Hepatocyte (in vitro differentiated cells): Measurements from ENCODE around the gene ACSM2A. TPM values are rescaled to one million over a fixed set of nuclear protein-coding genes. Genes with fewer than 3 reads are reported as not detected.
"Not testable (repeated sequence)": the region's sequence is repeated elsewhere in the genome, so short reads cannot be mapped to it uniquely, and the experiment has no call there.

Experiments used
- DNase-seq: peaks from one replicate; pipeline ENCODE4 v3.0.0-alpha.2; 2016; ENCODE audit warnings: low spot score
- H2AFZ ChIP-seq: fragments of 200-600 bp; sonication (generic); 2 replicates; pipeline ENCODE4 v1.6.0; 2016; ENCODE audit warnings: antibody characterized with exemption, mild to moderate bottlenecking
- H3K27ac ChIP-seq: fragments of 200-600 bp; sonication (generic); 2 replicates; pipeline ENCODE4 v1.5.1; 2016; ENCODE audit warnings: mild to moderate bottlenecking
- H3K27me3 ChIP-seq: fragments of 200-600 bp; sonication (generic); 2 replicates; pipeline ENCODE4 v1.6.1; 2016
- H3K36me3 ChIP-seq: fragments of 200-600 bp; sonication (generic); replicated peaks from 2 replicates; pipeline ENCODE4 v1.5.1; 2016; ENCODE audit warnings: low read depth; ENCODE audit not compliant: insufficient read depth
- H3K4me1 ChIP-seq: fragments of 200-600 bp; sonication (generic); 2 replicates; pipeline ENCODE4 v1.5.1; 2016; ENCODE audit warnings: mild to moderate bottlenecking, moderate library complexity; ENCODE audit not compliant: insufficient read depth
- H3K4me2 ChIP-seq: fragments of 200-600 bp; sonication (generic); 2 replicates; pipeline ENCODE4 v1.6.0; 2016
- H3K4me3 ChIP-seq: fragments of 200-600 bp; sonication (generic); 2 replicates; pipeline ENCODE4 v1.5.1; 2016; ENCODE audit warnings: mild to moderate bottlenecking
- H3K79me2 ChIP-seq: fragments of 200-600 bp; sonication (generic); 2 replicates; pipeline ENCODE4 v1.6.0; 2017; ENCODE audit warnings: mild to moderate bottlenecking
- H3K9me2 ChIP-seq: fragments of 200-600 bp; sonication (generic); replicated peaks from 2 replicates; pipeline ENCODE4 v1.6.0; 2017; ENCODE audit warnings: mild to moderate bottlenecking; ENCODE audit not compliant: insufficient read depth
- H3K9me3 ChIP-seq: fragments of 200-600 bp; sonication (generic); 2 replicates; pipeline ENCODE4 v1.5.1; 2016; ENCODE audit warnings: low read depth, mild to moderate bottlenecking
- H4K20me1 ChIP-seq: fragments of 200-600 bp; sonication (generic); 2 replicates; pipeline ENCODE4 v1.6.0; 2016; ENCODE audit warnings: mild to moderate bottlenecking; ENCODE audit not compliant: insufficient read depth, poor library complexity, severe bottlenecking
- EZH2 ChIP-seq: fragments of 200-600 bp; sonication (generic); IDR thresholded peaks from 2 replicates; pipeline ENCODE4 v1.6.1; 2016; ENCODE audit warnings: antibody characterized with exemption, mild to moderate bottlenecking, borderline replicate concordance
- EZH2phosphoT487 ChIP-seq: fragments of 200-600 bp; sonication (generic); IDR thresholded peaks from one replicate; pipeline ENCODE4 v1.6.1; 2018; ENCODE audit warnings: antibody characterized with exemption, mild to moderate bottlenecking, low read depth, moderate library complexity; ENCODE audit not compliant: unreplicated experiment, severe bottlenecking
- WGBS: methylation state at CpG from one replicate; pipeline ENCODE4 v1.1.6; 2016; ENCODE audit warnings: low lambda C conversion rate; ENCODE audit errors: missing lambda C conversion rate; 5-methylcytosine and 5-hydroxymethylcytosine counted together
- polyA plus RNA-seq: library from polyadenylated mRNA; unstranded; fragments of >200 nt; fragmentation: Nextera tagmentation; extraction: Ambion mirVana; gene quantifications from 2 replicates; pipeline ENCODE4 v1.2.1, GENCODE V29; 2016
- total RNA-seq: library from RNA; depleted of rRNA; stranded (reverse); fragments of >200 nt; gene quantifications from 2 replicates; pipeline ENCODE4 v1.2.3, GENCODE V29; 2014
- TF ChIP-seq, protein P1 (sequence below): fragments of 200-600 bp; sonication (generic); IDR thresholded peaks from 2 replicates; pipeline ENCODE4 v1.5.1; 2016; ENCODE audit warnings: antibody characterized with exemption, mild to moderate bottlenecking; ENCODE audit not compliant: poor library complexity

The ACSM2A gene
- total and polyA plus RNA-seq, 2 experiments from 2014 or later: 27.6 to 33.5 TPM

DNA sequence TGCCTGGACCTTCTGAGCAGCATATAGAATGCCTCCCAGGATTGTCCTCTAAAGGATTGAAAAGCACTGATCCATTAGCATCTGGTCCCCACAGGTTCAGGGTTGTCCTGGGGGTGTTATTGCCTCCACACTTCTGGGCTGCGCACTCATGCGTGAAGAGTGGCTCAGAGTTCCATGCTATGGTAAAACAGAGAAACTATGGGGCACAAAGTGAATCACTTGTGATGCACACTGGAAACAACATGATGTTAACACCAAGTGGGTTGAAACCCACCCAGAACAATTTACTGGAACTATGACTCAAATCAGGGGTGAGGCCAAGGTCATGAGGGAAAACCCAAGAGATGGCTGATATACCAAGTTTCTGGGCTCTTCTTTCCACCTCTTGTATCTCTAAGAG lies 18.6 kb downstream of the ACSM2A start:
- not testable (repeated sequence) for H3K4me1 ChIP-seq, DNase-seq, H3K27me3 ChIP-seq, H3K4me3 ChIP-seq, H3K36me3 ChIP-seq, H3K79me2 ChIP-seq, H2AFZ ChIP-seq, H3K4me2 ChIP-seq, H3K9me2 ChIP-seq, H4K20me1 ChIP-seq, H3K9me3 ChIP-seq, H3K27ac ChIP-seq
- WGBS: 90% methylated on average over 2 of the region's 2 CpGs

DNA sequence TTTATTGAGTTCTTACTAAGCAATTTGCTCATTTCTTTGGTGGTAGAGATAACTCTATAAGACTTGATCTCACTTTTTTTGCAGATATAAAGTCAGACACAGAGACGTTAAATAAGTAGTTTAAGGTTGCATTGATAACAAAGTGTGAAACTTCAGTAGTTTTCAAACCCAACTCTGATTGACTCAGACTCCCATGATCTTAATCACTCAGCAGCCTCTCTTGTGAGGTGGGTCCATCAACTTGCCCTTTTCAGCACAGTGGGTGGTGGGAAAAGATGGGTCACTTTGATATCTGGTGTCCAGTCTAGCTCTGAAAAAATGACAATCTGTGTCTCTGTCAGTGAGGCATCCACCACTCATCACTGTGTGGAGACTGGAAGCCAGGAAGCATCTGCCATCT lies 19.4 kb downstream of the ACSM2A start:
- not testable (repeated sequence) for H3K27ac ChIP-seq, H3K4me3 ChIP-seq, H3K36me3 ChIP-seq, H3K4me1 ChIP-seq, H3K4me2 ChIP-seq, H2AFZ ChIP-seq, H3K79me2 ChIP-seq, H3K9me3 ChIP-seq, H4K20me1 ChIP-seq, H3K27me3 ChIP-seq, H3K9me2 ChIP-seq, DNase-seq
- 92% methylated on average over 1 of the region's 1 CpG for WGBS

DNA sequence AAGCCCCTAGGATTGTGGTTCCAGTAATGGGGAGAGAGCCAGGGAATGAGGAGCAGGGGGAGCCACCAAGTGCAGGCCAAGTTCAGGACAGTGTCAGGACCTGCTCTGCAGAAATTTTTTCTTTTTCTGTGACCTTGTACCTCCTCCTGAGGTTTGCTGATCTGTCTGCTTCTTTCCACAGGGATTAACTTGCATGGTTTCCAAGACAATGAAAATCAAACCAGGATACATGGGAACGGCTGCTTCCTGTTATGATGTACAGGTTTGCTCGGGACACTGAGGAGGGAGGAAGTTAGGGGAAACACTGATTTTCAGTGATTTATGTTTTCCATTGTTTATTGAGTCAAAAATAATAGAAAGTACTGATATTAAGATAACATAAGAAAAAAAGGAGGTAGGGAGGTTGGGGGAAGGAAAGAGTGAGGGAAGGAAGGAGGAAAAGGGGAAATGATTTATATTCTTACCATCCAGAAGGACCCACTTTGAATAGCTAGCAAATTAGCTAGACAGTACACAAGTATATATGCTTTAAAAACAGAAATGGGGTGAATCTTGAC lies 25.9 kb downstream of the ACSM2A start:
- H3K4me2 ChIP-seq, H3K4me3 ChIP-seq, H3K27ac ChIP-seq, H3K9me2 ChIP-seq, H3K36me3 ChIP-seq, H3K4me1 ChIP-seq, H3K9me3 ChIP-seq, H2AFZ ChIP-seq, H4K20me1 ChIP-seq, DNase-seq, H3K79me2 ChIP-seq, H3K27me3 ChIP-seq: not testable (repeated sequence)
- WGBS: 68% methylated on average over 2 of the region's 2 CpGs

DNA sequence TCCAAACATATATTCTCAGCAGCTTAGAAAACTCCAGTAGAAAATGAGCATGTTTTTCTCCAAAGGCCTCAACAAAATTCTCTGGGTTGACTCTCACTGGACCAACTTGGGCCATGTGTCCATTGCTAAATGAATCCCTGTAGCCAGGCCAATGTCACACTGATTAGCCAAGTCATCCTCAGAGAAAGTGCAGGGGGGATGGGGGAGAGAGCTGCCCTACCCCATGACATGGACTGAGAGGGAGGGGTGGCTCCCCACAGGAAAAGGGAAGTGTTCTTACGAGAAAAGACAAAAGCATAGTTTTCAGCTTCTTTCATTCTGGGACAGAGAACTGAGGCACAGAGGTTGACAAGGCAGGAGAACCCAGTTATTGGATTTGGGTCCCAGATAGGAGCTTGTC lies 32.7 kb downstream of the ACSM2A start:
- H3K27me3 ChIP-seq, H3K9me2 ChIP-seq, H3K27ac ChIP-seq, H4K20me1 ChIP-seq, DNase-seq, H3K4me2 ChIP-seq, H3K36me3 ChIP-seq, H3K4me3 ChIP-seq, H3K4me1 ChIP-seq, H2AFZ ChIP-seq, H3K79me2 ChIP-seq, H3K9me3 ChIP-seq: not testable (repeated sequence)
- 62% methylated on average over 1 of the region's 1 CpG for WGBS

DNA sequence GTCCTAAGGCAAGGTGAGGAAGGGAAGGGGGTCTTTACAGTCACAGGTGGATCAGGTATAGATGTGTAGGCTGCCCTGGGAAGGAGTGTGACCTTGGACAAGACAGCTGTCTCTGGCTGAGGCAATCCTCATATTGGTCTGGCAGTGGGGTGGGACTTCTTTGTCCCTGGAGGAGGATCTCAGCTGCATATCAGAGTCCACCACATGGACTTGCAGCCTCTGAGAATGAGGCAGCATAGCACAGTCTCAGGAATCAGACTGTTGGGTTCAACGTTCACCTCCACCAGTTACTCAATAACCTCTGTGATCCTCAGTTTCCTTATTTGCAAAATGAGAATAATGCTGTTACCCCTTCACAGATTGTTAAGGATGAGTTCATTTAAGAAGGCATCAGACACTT lies 33.4 kb downstream of the ACSM2A start:
- H3K27ac ChIP-seq: no peak overlapping the region

DNA sequence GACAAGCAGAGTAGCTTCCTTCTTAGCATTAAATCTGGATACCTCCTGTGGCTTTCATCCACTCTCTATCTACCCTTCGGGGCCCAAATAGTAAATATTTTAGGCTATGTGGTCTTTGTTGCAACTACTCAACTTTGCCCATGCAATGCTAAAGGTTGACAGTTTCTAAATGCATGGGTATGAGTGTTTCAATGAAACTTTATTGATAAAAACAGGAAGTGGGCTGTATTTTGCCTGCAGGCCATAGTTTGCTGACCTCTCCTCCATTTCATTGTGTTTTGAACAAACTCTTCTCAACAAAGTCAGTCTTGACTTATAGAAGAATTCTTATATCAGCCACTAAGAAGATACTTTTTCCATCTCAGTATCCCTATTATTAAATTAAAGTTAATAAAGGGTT lies 34.1 kb downstream of the ACSM2A start:
- WGBS: 44% methylated on average over 1 of the region's 1 CpG
- H3K4me2 ChIP-seq: no peak overlapping the region
- H3K27ac ChIP-seq: no peak overlapping the region
- DNase-seq: no peak
- H3K9me2 ChIP-seq: no peaks in the 10 kb centered on the region
- no peaks in the 10 kb centered on the region for H3K9me3 ChIP-seq
- H2AFZ ChIP-seq: no peak overlapping the region
- H3K27me3 ChIP-seq: no peaks in the 10 kb centered on the region
- no peaks in the 10 kb centered on the region for H3K79me2 ChIP-seq
- TF ChIP-seq EZH2 (no peak), EZH2phosphoT487 (no peak)
- TF ChIP-seq, protein P1, sequence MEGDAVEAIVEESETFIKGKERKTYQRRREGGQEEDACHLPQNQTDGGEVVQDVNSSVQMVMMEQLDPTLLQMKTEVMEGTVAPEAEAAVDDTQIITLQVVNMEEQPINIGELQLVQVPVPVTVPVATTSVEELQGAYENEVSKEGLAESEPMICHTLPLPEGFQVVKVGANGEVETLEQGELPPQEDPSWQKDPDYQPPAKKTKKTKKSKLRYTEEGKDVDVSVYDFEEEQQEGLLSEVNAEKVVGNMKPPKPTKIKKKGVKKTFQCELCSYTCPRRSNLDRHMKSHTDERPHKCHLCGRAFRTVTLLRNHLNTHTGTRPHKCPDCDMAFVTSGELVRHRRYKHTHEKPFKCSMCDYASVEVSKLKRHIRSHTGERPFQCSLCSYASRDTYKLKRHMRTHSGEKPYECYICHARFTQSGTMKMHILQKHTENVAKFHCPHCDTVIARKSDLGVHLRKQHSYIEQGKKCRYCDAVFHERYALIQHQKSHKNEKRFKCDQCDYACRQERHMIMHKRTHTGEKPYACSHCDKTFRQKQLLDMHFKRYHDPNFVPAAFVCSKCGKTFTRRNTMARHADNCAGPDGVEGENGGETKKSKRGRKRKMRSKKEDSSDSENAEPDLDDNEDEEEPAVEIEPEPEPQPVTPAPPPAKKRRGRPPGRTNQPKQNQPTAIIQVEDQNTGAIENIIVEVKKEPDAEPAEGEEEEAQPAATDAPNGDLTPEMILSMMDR: no peak
- H3K4me3 ChIP-seq: no peak overlapping the region
- no peaks in the 10 kb centered on the region for H3K4me1 ChIP-seq
- H3K36me3 ChIP-seq: no peaks in the 10 kb centered on the region
- H4K20me1 ChIP-seq: no peaks in the 10 kb centered on the region

More for the DNA sequence above, 33.4 kb downstream of the ACSM2A start:
- H3K27me3 ChIP-seq: no peaks in the 10 kb centered on the region
- H4K20me1 ChIP-seq: no peaks in the 10 kb centered on the region
- 58% methylated on average over 1 of the region's 1 CpG for WGBS
- H3K4me2 ChIP-seq: no peak overlapping the region
- H3K36me3 ChIP-seq: no peaks in the 10 kb centered on the region
- no peaks in the 10 kb centered on the region for H3K79me2 ChIP-seq
- no peaks in the 10 kb centered on the region for H3K9me3 ChIP-seq
- TF ChIP-seq EZH2phosphoT487: no peak
- TF ChIP-seq EZH2: no peak
- no peaks in the 10 kb centered on the region for H3K4me1 ChIP-seq
- no peak overlapping the region for H3K4me3 ChIP-seq
- peak; percentile 5 for DNase-seq
- no peak overlapping the region for H2AFZ ChIP-seq
- no peaks in the 10 kb centered on the region for H3K9me2 ChIP-seq

DNA sequence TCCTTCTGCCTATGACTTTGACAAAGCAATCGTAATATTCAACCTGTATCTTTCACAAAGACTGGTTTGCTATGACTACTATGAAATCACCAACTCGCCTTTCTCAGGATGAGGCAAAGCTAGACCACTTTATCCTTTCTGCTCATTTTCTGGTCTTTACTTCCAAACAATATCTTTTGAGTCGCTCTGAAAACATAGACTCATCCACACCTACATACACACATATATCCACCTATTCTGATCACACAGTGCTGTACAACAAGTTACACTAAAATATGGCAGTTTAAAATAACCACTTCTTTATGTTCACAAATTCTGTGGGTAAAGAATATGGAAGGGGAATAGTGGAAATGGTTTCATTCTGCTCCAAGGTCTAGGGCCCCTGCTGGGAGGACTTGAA lies 39.7 kb downstream of the ACSM2A start:
- H3K4me2 ChIP-seq, H3K4me1 ChIP-seq, DNase-seq, H4K20me1 ChIP-seq, H3K9me3 ChIP-seq, H3K4me3 ChIP-seq, H3K79me2 ChIP-seq, H3K9me2 ChIP-seq, H3K36me3 ChIP-seq, H3K27ac ChIP-seq, H2AFZ ChIP-seq, H3K27me3 ChIP-seq: not testable (repeated sequence)
- WGBS: no CpG with 5 or more reads among the region's 3 CpGs

DNA sequence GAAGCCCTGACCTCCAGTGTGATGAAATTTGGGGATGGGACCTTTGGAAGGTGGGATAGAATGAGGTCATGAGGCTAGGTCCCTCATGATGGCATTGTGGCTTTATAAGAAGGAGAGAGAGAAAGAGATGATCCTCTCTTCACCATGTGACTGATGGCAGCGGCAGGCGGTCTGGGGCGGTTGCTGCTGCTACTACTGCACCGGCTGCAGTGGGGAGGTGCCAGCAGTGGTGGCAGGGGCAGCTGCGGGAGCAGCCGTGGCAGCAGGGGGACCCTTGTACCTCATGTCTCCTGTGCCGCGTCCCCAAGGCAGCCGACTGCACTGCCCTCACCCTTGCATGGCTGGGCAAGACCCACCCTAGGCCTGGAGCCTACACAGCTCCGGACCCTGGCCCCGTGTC lies 40.1 kb downstream of the ACSM2A start:
- H3K36me3 ChIP-seq, H3K27me3 ChIP-seq, H3K4me2 ChIP-seq, H3K27ac ChIP-seq, H3K79me2 ChIP-seq, DNase-seq, H4K20me1 ChIP-seq, H3K9me3 ChIP-seq, H3K4me3 ChIP-seq, H3K9me2 ChIP-seq, H2AFZ ChIP-seq, H3K4me1 ChIP-seq: not testable (repeated sequence)
- no CpG with 5 or more reads among the region's 11 CpGs for whole genome bisulfite sequencing
